CD4-positive, CD25-positive, alpha-beta regulatory T cell (primary cell): Measurements from ENCODE around the gene SLC9A5. TPM values are rescaled to one million over a fixed set of nuclear protein-coding genes. Genes with fewer than 3 reads are reported as not detected.
A peak's percentile ranks its signal among the peaks of the same experiment; 100 is the strongest.

Experiments used
- ATAC-seq, 2 donors: fragments of 150-1000 bp; cut with Tn5 transposase; one replicate each; pipeline ENCODE4 v1.10.0; 2021; ENCODE audit warnings: low read depth in 2 of 2, moderate number of reproducible peaks in 2 of 2, moderate library complexity in 1 of 2
- DNase-seq, 3 donors: peaks; one replicate each; pipeline versions ENCODE4 v3.0.0 to v3.0.0-alpha.2; 2012 to 2022; ENCODE audit warnings: mixed read lengths in 1 of 3
- H3K27ac ChIP-seq: one replicate; pipeline ENCODE4 v1.7.0; 2013; ENCODE audit warnings: mild to moderate bottlenecking, low read length; ENCODE audit not compliant: insufficient read depth, poor library complexity, severe bottlenecking
- H3K27me3 ChIP-seq: one replicate; pipeline ENCODE4 v1.7.0; 2013; ENCODE audit warnings: low read length; ENCODE audit not compliant: control insufficient read depth, insufficient read depth
- H3K36me3 ChIP-seq: one replicate; pipeline ENCODE4 v1.7.0; 2013; ENCODE audit warnings: mild to moderate bottlenecking, low read length, moderate library complexity; ENCODE audit not compliant: control insufficient read depth, insufficient read depth
- H3K4me1 ChIP-seq: 2 replicates; pipeline ENCODE4 v1.7.0; 2013; ENCODE audit warnings: mild to moderate bottlenecking, low read length; ENCODE audit not compliant: insufficient read depth, control insufficient read depth, poor library complexity, severe bottlenecking
- H3K4me3 ChIP-seq: one replicate; pipeline ENCODE4 v1.7.0; 2013; ENCODE audit warnings: low read depth, mild to moderate bottlenecking, low read length, moderate library complexity
- H3K9me3 ChIP-seq, 2 experiments: 1 replicate in 1 of 2; 2 replicates in 1 of 2; pipeline ENCODE4 v1.7.0; 2013; ENCODE audit warnings: low read length in 2 of 2, mild to moderate bottlenecking in 1 of 2, moderate library complexity in 1 of 2; ENCODE audit not compliant: control insufficient read depth in 2 of 2
- H3K27ac Mint-ChIP-seq, 3 donors: one replicate each; pipeline ENCODE4 v1.8.0; 2020 to 2022; ENCODE audit warnings: mild to moderate bottlenecking in 3 of 3, mixed read lengths in 3 of 3, moderate library complexity in 2 of 3
- H3K27me3 Mint-ChIP-seq: one replicate; pipeline ENCODE4 v1.8.0; 2022; ENCODE audit warnings: mild to moderate bottlenecking, mixed read lengths
- H3K36me3 Mint-ChIP-seq: one replicate; pipeline ENCODE4 v1.8.0; 2020; ENCODE audit warnings: mixed read lengths
- H3K4me1 Mint-ChIP-seq, 4 donors: one replicate each; pipeline ENCODE4 v1.8.0; 2020 to 2022; ENCODE audit warnings: mixed read lengths in 4 of 4, mild to moderate bottlenecking in 1 of 4
- H3K4me3 Mint-ChIP-seq, 4 donors: one replicate each; pipeline ENCODE4 v1.8.0; 2020 to 2022; ENCODE audit warnings: mild to moderate bottlenecking in 4 of 4, mixed read lengths in 4 of 4, moderate library complexity in 3 of 4
- H3K9me3 Mint-ChIP-seq, 7 donors: one replicate each; pipeline ENCODE4 v1.8.0; 2020 to 2022; ENCODE audit warnings: mixed read lengths in 7 of 7, mild to moderate bottlenecking in 3 of 7, moderate library complexity in 2 of 7
- polyA plus RNA-seq, 4 donors: library from polyadenylated mRNA; unstranded; fragments of 300-500 nt; fragmentation: Illumina TruSeq; gene quantifications; one replicate each; pipeline ENCODE4 v1.2.3, GENCODE V29; 2021
- total RNA-seq: library from RNA; stranded (reverse); gene quantifications from one replicate; pipeline ENCODE4 v1.2.3, GENCODE V29; 2022

The SLC9A5 gene
- total and polyA plus RNA-seq, 5 donors from 2014 or later = 1.3 TPM; not detected in 4

GRCh38 chr16:67301080-67301782 lies 52.5 kb downstream of the SLC9A5 start:
- Mint-ChIP-seq H3K9me3 (no peaks in the 10 kb centered on the region), H3K27me3 (no peaks in the 10 kb centered on the region), H3K4me3 (no peak overlapping the region), H3K27ac (no peak overlapping the region), H3K4me1 (no peaks in the 10 kb centered on the region), H3K36me3 (no peaks in the 10 kb centered on the region)
- Histone ChIP-seq H3K9me3 (no peaks in the 10 kb centered on the region), H3K27me3 (no peaks in the 10 kb centered on the region), H3K4me1 (no peaks in the 10 kb centered on the region), H3K4me3 (no peak overlapping the region), H3K27ac (no peak overlapping the region), H3K36me3 (no peaks in the 10 kb centered on the region)
- ATAC-seq (no peak), DNase-seq (no peak)

GRCh38 chr16:67302076-67302475 lies 53.3 kb downstream of the SLC9A5 start:
- Histone ChIP-seq H3K36me3 (no peaks in the 10 kb centered on the region), H3K4me1 (no peaks in the 10 kb centered on the region), H3K27me3 (no peaks in the 10 kb centered on the region), H3K27ac (no peak overlapping the region), H3K9me3 (no peaks in the 10 kb centered on the region), H3K4me3 (no peak overlapping the region)
- Mint-ChIP-seq H3K4me3 (no peak overlapping the region), H3K4me1 (no peaks in the 10 kb centered on the region), H3K9me3 (no peaks in the 10 kb centered on the region), H3K27me3 (no peaks in the 10 kb centered on the region), H3K27ac (no peak overlapping the region), H3K36me3 (no peaks in the 10 kb centered on the region)
- ATAC-seq (no peak), DNase-seq (no peak)

- peak in 1 of 3 donors; percentile 20 for DNase-seq
- Histone ChIP-seq H3K36me3 (no peaks in the 10 kb centered on the region), H3K27ac (no peak overlapping the region), H3K9me3 (no peaks in the 10 kb centered on the region), H3K4me1 (no peaks in the 10 kb centered on the region), H3K4me3 (no peak overlapping the region), H3K27me3 (no peaks in the 10 kb centered on the region)
- no peak overlapping the region for H3K27ac Mint-ChIP-seq
- H3K36me3 Mint-ChIP-seq = no peaks in the 10 kb centered on the region
- no peak for ATAC-seq
- no peaks in the 10 kb centered on the region for H3K4me1 Mint-ChIP-seq
- H3K4me3 Mint-ChIP-seq = no peak overlapping the region
- H3K27me3 Mint-ChIP-seq = no peaks in the 10 kb centered on the region
- no peaks in the 10 kb centered on the region for H3K9me3 Mint-ChIP-seq
Observed at GRCh38 chr16:67302970-67303369, 54.2 kb downstream of the SLC9A5 start.

GRCh38 chr16:67304020-67304419 lies 55.2 kb downstream of the SLC9A5 start:
- H3K4me3 Mint-ChIP-seq = peak overlapping the region in 1 of 4 donors; percentile 23
- no peaks in the 10 kb centered on the region for H3K9me3 Mint-ChIP-seq
- Histone ChIP-seq H3K27me3 (no peaks in the 10 kb centered on the region), H3K4me1 (no peaks in the 10 kb centered on the region), H3K27ac (no peak overlapping the region), H3K36me3 (no peaks in the 10 kb centered on the region), H3K4me3 (no peak overlapping the region), H3K9me3 (no peaks in the 10 kb centered on the region)
- ATAC-seq = no peak
- H3K27me3 Mint-ChIP-seq = no peaks in the 10 kb centered on the region
- H3K4me1 Mint-ChIP-seq = no peaks in the 10 kb centered on the region
- H3K27ac Mint-ChIP-seq = peak overlapping the region in 1 of 3 donors; percentile 14
- H3K36me3 Mint-ChIP-seq = no peaks in the 10 kb centered on the region
- DNase-seq = no peak

GRCh38 chr16:67305216-67306071 lies 56.7 kb downstream of the SLC9A5 start:
- Mint-ChIP-seq H3K4me1 (no peaks in the 10 kb centered on the region), H3K4me3 (no peak overlapping the region), H3K9me3 (peaks cover 0 to 2% (median 0%) of the 10 kb centered on the region in 7 donors), H3K27me3 (no peaks in the 10 kb centered on the region), H3K36me3 (no peaks in the 10 kb centered on the region), H3K27ac (no peak overlapping the region)
- no peak overlapping the region for H3K4me3 ChIP-seq
- H3K36me3 ChIP-seq = no peaks in the 10 kb centered on the region
- ATAC-seq (no peak), DNase-seq (no peak)
- no peak overlapping the region for H3K27ac ChIP-seq
- no peaks in the 10 kb centered on the region for H3K4me1 ChIP-seq
- no peaks in the 10 kb centered on the region for H3K27me3 ChIP-seq
- H3K9me3 ChIP-seq = no peaks in the 10 kb centered on the region

GRCh38 chr16:67310561-67310960 lies 61.8 kb downstream of the SLC9A5 start:
- no peak for DNase-seq
- peaks cover 0 to 2% (median 0%) of the 10 kb centered on the region in 7 donors for H3K9me3 Mint-ChIP-seq

GRCh38 chr16:67311607-67312488 lies 63.1 kb downstream of the SLC9A5 start:
- Histone ChIP-seq H3K9me3 (no peaks in the 10 kb centered on the region), H3K4me1 (no peaks in the 10 kb centered on the region), H3K27ac (no peak overlapping the region), H3K36me3 (no peaks in the 10 kb centered on the region), H3K4me3 (no peak overlapping the region), H3K27me3 (no peaks in the 10 kb centered on the region)
- H3K4me3 Mint-ChIP-seq = no peak overlapping the region
- H3K4me1 Mint-ChIP-seq = peaks cover 0 to 13% (median 3%) of the 10 kb centered on the region in 4 donors
- H3K36me3 Mint-ChIP-seq = no peaks in the 10 kb centered on the region
- DNase-seq (peak in 1 of 3 donors; percentile 75), ATAC-seq (peak; percentile 60 to 64)
- peak overlapping the region in 1 of 3 donors; percentile 51 for H3K27ac Mint-ChIP-seq
- H3K27me3 Mint-ChIP-seq = peaks cover 4% of the 10 kb centered on the region
- H3K9me3 Mint-ChIP-seq = peaks cover 0 to 2% (median 0%) of the 10 kb centered on the region in 7 donors

More at GRCh38 chr16:67310561-67310960, 61.8 kb downstream of the SLC9A5 start:
- Histone ChIP-seq H3K27me3 (no peaks in the 10 kb centered on the region), H3K4me3 (no peak overlapping the region), H3K4me1 (no peaks in the 10 kb centered on the region), H3K27ac (no peak overlapping the region), H3K36me3 (no peaks in the 10 kb centered on the region), H3K9me3 (no peaks in the 10 kb centered on the region)
- H3K36me3 Mint-ChIP-seq = no peaks in the 10 kb centered on the region
- H3K4me3 Mint-ChIP-seq = no peak overlapping the region
- no peak for ATAC-seq
- H3K4me1 Mint-ChIP-seq = peaks cover 0 to 13% (median 3%) of the 10 kb centered on the region in 4 donors
- H3K27ac Mint-ChIP-seq = no peak overlapping the region
- H3K27me3 Mint-ChIP-seq = peaks cover 4% of the 10 kb centered on the region
